NB4 (cell line): ENCODE data around the gene BRD7.

ENCODE experiments used
- MYC ChIP-seq: IDR thresholded peaks from 2 replicates; pipeline ENCODE4 v1.6.1; 2011; ENCODE audit warnings: low read depth, low read length
- POLR2A ChIP-seq: IDR thresholded peaks from 2 replicates; pipeline ENCODE4 v1.6.1; 2011; ENCODE audit warnings: mild to moderate bottlenecking; ENCODE audit not compliant: insufficient read length; ENCODE audit errors: extremely low read depth
- TF ChIP-seq, protein P1 (sequence below): IDR thresholded peaks from one replicate; pipeline ENCODE4 v1.5.1; 2012; ENCODE audit warnings: low read depth, low read length
- TF ChIP-seq, protein P2 (sequence below): IDR thresholded peaks from 2 replicates; pipeline ENCODE4 v1.6.1; 2011; ENCODE audit warnings: low read depth, low read length

DNA sequence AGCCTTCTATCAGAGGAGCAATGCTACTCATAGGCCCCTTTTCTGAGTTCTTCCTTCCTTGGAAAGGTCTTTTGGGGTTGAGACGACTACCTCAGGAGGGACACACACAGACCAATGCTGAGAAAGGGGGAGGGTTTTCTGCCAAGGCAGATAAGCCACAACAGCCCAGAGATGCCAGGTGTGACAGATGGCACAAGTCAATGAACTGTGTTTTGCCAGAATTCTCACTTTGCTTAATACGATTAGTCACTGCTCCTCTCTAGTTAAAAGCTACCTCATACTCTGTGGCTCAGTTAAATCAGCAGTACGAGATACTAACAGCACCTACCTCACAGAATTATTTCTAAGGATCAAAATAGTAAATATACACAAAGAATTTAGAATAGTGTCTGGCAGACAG, 8.0 kb downstream of the BRD7 start:
- TF ChIP-seq, protein P1, sequence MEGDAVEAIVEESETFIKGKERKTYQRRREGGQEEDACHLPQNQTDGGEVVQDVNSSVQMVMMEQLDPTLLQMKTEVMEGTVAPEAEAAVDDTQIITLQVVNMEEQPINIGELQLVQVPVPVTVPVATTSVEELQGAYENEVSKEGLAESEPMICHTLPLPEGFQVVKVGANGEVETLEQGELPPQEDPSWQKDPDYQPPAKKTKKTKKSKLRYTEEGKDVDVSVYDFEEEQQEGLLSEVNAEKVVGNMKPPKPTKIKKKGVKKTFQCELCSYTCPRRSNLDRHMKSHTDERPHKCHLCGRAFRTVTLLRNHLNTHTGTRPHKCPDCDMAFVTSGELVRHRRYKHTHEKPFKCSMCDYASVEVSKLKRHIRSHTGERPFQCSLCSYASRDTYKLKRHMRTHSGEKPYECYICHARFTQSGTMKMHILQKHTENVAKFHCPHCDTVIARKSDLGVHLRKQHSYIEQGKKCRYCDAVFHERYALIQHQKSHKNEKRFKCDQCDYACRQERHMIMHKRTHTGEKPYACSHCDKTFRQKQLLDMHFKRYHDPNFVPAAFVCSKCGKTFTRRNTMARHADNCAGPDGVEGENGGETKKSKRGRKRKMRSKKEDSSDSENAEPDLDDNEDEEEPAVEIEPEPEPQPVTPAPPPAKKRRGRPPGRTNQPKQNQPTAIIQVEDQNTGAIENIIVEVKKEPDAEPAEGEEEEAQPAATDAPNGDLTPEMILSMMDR: no peak
- TF ChIP-seq POLR2A: no peak
- no peak for TF ChIP-seq MYC
- TF ChIP-seq, protein P2, sequence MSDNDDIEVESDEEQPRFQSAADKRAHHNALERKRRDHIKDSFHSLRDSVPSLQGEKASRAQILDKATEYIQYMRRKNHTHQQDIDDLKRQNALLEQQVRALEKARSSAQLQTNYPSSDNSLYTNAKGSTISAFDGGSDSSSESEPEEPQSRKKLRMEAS: no peak
